ENCODE measurements around the gene VEZF1. TPM values are rescaled to one million over a fixed set of nuclear protein-coding genes. Genes with fewer than 3 reads are reported as not detected.

VEZF1 gene, protein sequence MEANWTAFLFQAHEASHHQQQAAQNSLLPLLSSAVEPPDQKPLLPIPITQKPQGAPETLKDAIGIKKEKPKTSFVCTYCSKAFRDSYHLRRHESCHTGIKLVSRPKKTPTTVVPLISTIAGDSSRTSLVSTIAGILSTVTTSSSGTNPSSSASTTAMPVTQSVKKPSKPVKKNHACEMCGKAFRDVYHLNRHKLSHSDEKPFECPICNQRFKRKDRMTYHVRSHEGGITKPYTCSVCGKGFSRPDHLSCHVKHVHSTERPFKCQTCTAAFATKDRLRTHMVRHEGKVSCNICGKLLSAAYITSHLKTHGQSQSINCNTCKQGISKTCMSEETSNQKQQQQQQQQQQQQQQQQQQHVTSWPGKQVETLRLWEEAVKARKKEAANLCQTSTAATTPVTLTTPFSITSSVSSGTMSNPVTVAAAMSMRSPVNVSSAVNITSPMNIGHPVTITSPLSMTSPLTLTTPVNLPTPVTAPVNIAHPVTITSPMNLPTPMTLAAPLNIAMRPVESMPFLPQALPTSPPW
- polyA plus RNA-seq (ENCODE audit: insufficient read length in 4 of 4), result 100 to 1,000 TPM; 104 to 112 (median 107) TPM

DNA sequence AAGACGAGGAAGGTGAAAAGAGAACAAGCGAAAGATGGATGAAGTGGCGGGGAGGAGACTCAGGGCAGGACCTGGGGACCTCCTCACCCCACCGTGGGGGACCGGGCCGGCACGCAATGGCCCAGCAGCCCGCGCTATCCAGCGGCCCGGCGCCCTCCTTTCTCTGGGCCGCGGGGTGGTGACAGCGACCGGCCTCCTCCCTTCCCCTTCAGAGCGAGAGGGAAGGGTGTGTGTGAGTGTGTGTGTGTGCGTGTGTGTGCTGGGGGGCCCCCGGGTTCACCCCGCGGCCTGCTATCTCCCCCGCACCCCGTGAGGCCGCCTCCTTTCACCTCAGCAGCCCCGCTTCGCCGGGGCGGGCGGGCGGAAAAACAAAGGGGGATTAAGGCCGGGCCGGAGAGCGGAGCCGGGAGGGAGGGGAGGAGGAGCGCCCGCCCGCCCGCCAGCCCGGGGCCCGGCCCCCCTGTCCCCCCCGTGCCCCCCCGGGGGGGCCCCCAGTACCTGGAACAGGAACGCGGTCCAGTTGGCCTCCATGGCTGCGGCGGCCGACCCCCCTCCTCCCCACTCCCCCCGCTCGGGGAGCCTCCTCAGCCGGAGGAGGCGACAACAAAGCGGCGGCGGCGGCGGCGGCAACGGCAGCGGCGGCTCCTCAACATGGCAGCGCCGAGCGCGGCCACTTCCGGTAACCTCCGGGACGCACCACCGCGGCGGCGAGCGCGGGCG, at the start of gene VEZF1:
Gene VEZF1, minus strand, starts transcription at position 674 of the 720 bp plus-strand sequence. Its CDS starts 143 bp downstream, at position 531.
- peak in 3 of 4 donors; percentile 39 to 45 (median 44) for DNase-seq (ENCODE audit: low read depth in 4 of 4, low spot score in 2 of 4)

DNA sequence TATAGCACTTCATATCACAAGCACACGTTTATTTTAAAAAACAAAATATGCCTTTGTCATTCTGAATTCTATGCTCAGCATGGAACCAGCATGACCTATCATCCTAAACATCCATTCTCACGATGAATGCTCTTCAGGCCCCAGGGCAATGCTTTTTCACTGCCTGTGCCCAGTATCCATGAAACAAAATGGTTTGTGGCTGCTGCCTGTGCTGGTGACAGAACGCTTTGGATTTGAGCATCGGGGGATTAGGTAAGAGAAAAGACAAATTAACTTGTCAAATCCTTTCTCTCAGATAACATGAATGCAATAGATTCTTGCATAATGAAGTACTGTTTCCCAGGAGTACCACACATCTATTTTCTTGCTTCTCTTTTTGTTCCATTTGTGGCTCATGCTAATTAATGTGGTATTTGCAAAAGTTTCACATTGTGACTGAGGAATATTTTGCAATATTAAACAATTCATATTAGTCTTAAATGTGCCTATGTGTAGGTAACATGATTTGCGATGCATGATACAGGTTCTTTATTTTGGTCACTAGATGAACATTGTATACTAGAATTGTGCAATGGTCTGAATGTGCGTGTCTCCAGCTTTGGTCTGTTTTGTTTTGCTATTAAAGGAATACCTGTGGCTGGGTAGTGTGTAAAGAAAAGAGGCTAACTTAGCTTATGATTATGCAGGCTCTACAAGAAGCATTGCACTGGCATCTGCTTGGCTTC, 44.8 kb upstream of the VEZF1 start:
- no peak for DNase-seq (ENCODE audit: low read depth in 4 of 4, low spot score in 2 of 4)

DNA sequence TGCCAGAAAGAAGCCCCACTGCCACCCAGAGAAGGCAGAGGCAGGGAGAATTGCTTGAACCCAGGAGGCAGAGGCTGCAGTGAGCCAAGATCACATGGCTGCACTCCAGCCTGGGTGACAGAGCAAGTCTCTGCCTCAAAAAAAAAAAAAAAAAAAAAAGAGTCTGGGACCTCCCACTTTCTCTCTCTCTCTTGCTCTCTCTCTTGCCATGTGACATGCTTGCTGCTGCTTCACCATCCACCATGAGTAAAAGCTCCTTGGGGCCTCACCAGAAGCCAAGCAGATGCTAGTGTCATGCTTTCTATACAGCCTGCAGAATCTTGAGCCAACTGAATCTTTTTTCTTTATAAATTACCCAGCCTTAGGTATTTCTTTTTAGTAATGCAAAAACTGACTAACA, 40.5 kb upstream of the VEZF1 start:
- no peak for DNase-seq (ENCODE audit: low read depth in 4 of 4, low spot score in 2 of 4)

DNA sequence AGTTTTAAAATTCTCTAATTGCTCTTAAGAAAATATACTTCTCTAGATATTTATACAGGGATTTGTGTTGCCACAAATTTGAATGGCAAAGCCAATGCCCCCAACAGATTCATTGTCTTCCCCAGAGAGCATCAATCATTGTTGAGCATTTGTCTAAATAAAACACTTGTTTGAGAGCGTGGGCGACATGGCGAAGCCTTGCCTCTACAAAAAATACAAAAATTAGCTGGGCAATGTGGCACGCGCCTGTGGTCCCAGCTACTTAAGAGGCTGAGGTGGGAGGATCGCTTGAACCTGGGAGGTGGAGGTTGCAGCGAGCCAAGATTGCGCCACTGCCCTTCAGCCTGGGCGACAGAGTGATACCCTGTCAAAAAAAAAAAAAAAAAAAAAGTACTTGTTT, 32.3 kb upstream of the VEZF1 start:
- no peak for DNase-seq (ENCODE audit: low read depth in 4 of 4, low spot score in 2 of 4)

DNA sequence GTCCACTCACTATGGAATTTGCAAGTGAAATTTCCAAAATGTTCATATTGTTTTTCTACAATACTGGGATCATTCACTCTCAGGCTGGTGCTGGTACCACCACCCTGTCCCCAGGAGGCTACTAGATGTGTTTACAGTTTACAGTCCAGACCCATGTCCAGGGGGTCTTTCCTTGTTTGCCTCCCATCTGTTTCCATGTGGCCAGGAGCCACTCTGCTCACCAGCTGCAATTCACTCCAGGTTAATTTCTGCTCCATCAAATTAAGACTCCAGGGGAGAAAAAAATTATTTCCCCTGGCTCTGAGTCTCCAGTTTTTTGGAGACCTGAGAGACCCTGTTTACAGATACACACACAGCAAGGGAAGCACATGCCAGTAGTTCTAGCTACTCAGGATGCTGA, 31.5 kb upstream of the VEZF1 start:
- no peak for DNase-seq (ENCODE audit: low read depth in 4 of 4, low spot score in 2 of 4)

DNA sequence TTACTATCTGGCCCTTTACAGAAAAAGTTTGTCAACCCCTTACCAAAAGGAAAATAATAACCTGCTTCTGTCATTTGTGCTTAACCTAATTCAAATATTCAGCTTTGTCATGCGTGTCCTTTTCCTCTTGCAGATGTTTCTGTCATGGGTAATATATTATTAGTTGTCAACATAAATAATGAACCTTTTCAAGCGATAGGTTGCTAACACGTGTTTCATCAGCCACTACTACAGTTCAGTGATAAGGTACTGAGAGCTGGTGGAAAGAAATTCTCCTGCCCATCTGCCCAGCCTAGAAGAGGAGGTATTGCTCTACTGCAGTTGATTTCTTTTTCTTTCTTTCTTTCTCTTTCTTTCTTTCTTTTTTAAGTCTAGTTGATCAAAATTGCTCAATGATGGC, 31.0 kb upstream of the VEZF1 start:
- DNase-seq (ENCODE audit: low read depth in 4 of 4, low spot score in 2 of 4), result no peak

DNA sequence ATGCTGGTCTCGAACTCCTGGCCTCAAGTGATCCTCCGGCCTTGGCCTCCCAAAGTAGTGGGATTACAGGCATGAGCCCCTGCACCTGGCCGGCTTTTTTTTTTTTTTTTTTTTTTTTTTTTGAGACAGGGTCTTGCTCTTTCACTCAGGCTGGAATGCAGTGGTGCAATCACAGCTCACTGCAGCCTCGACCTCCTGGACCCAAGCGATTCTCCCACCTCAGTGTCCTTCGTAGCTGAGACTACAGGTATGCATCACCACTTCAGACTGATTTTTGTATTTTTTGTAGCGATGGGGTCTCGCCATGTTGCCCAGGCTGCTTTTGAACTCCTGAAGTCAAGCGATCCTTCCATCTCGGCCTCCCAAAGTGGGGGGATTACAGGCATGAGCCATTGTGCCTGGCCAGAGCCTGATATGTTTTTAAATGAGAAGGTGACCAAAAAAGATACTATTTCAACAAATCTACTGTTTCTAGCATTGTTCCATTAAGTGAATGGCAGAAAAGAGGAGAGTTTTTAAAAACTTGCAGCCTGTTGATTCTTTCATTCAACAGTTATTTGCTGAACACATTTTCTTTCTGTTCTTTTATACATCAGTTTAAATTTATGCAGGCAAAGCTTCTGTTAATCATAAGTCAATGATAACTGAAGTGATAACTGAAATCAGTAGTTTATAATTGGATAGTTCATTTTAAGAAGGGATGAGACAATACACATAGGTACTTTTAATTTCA, 22.2 kb upstream of the VEZF1 start:
- no peak for DNase-seq (ENCODE audit: low read depth in 4 of 4, low spot score in 2 of 4)

DNA sequence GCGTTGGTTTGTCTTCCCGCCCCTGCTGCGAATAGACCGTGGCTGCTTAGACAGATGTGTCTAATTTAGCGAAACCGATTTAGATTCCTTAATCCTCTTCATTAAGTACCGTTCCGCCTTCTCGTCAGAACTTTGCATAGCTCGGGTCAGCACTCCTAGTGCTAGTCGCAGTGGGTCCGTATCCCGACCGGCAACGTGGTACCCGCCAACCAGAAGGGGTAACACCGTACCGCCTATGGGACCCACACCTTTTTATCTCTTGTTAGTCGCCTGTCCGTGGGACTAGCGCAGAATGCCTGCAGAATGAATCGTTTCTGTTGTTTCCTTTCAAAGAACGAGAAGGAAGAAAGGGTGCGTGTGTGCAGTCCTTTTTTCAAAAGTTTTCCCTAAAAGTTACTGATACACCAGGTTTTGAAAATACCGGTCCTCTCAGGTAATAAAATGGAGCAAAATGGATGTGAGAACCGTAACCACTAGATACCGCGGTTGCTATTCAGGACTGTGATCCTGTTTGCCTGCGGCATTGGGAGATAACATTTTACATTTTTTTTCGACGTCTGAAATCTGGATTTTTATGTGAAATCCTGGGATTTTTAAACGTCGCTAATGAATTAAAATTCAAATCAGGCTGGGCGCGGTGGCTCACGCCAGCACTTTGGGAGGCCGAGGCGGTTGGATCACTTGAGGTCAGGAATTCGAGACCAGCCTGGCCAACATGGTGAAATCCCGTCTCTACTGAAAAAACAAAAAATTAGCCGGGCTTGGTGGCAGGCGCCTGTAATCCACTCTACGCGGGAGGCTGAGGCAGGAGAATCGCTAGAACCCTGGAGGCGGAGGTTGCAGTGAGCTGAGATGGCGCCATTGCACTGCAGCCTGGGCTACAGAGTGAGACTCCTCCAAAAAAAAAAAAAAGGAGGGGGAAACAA, 20.0 kb upstream of the VEZF1 start:
- DNase-seq (ENCODE audit: low read depth in 4 of 4, low spot score in 2 of 4), result no peak

DNA sequence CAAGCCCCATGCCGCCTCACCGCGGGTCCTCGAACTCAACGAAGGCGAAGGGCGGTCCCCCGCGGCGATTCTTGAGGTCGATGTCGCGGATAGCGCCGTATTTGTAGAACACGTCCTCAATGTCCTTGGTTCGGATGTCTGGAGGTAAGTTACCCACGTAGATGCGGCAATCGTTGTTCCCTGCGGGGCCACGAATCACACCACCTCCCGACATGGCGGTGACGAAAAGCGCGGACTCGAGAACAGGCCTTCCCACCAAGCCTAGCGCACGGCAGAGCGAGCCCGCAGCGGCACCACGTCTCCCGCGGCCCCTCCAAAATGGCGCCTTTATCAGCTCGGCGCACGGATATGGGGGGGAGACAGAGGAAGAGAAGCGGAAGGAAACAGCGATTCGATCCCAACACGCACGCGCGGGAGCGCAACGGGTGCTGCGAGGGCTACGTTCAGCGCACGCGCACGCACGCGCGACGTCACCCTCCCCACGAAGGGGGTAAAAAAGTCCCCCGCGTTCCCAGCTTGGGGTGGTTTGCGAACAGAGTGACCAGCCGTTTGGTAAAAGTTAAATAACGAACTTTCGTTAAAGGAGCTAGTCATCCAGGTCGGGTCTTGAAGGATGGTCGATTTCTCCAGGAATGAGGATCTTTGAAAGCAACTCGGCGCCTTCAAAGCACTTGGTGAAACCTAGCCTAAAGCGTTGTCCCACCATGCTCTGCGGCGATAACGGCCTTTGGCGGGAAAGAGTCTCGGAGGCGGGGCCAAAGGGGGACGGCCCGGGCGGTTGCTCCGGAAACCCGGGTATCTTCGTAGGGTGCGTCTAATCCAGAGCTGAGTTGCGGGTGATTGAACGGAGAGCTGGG, 19.1 kb upstream of the VEZF1 start, which contains the start of gene SRSF1:
Gene SRSF1, minus strand, starts transcription at position 323 of the 857 bp plus-strand sequence. Its CDS starts 109 bp downstream, at position 214.
- DNase-seq (ENCODE audit: low read depth in 4 of 4, low spot score in 2 of 4), result peak; percentile 97 to 99 (median 98)

DNA sequence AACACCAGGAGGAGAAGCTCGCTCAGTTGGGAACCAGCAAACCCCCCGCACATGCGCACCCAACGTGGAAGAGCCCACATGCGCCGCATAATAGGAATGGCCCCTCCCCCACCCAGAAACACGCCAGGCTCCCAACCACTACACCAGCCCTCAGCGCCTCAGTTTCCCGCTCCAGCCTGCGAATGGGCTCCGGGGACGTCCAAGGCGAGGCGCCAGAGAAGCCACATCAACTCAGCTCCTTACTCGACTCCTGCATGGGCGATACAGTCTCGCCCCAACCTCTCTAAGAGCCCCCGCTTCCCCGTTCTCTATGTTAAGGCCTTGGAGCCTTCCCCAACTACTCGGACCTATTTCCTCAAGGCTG, 18.5 kb upstream of the VEZF1 start:
- DNase-seq (ENCODE audit: low read depth in 4 of 4, low spot score in 2 of 4), result peak; percentile 65 to 79 (median 72)

DNA sequence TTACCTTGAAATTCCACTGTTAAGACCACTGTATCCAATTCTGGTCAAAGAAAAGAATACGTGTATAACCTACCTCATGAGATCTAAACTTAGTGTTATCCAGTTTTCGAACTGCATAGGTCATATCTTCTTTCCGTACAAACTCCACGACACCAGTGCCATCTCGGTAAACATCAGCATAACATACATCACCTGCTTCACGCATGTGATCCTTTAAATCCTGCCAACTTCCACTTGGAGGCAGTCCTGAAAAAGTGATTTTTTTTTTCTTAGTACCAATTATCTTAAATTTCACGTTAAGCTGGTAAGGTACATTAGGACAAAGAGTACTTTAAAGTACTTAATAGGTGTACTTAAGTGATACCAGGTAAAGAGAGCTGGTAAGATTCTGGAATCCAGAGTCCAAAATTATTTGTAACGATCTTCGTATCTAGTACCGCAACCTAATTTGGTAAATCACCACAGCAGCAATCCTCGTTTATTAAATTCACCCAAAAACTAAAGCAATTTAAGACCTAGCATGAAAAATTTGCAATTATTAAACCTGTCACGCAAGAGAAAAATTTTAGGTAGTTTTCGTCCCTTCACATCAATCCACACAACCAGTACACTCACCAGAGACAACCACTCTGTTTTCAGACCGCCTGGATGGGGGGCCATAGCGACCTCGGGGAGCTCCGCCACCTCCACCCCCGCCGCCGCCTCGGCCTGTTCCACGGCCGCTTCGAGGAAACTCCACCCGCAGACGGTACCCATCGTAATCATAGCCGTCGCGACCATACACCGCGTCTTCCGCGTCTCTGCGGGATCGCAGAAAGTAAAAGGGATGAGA, 17.9 kb upstream of the VEZF1 start:
- DNase-seq (ENCODE audit: low read depth in 4 of 4, low spot score in 2 of 4), result no peak

DNA sequence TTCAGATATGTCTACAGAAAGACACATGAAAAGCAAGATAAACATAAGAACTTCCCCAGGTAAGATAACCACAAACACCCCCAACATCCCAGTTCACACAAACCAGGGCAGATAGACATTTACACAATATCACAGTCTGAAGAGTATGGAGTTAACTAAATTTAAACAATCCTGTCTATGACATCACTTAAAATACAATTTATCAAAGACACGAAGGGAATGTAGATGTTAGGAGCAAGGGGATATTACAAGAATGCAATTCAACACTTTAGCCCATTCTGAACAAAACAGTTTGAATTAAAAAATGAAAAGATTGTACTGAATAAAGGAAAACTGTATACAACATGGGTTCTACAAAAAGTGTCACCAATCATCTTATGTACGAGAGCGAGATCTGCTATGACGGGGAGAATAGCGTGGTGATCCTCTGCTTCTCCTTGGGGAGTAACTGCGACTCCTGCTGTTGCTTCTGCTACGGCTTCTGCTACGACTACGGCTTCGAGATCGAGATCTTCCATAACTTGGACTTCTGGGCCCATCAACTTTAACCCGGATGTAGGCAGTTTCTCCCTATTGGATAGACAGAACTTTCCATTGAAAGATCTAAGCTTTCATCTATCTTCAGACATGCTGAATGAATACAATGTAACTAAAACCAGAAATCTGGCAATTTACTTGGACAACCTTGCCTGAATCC, 17.1 kb upstream of the VEZF1 start:
- no peak for DNase-seq (ENCODE audit: low read depth in 4 of 4, low spot score in 2 of 4)

DNA sequence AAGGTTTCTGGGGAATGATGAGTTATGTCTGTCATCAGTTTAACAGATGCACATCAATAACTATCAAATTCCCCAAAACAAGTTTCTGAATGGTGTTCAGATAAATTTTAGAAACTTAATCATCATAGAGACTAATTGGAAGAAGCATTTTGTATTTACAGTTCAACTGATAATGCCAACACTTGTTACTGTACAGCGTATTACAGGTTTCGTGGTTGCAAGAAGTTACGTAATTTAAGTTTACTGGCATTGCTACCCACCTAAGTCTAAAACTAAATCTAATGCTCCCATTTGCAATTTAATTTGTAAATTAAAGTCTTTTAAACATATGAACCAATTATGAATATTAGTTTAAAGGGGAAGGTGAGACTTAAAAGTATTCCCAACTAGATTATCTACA, 16.0 kb upstream of the VEZF1 start:
- DNase-seq (ENCODE audit: low read depth in 4 of 4, low spot score in 2 of 4), result no peak

DNA sequence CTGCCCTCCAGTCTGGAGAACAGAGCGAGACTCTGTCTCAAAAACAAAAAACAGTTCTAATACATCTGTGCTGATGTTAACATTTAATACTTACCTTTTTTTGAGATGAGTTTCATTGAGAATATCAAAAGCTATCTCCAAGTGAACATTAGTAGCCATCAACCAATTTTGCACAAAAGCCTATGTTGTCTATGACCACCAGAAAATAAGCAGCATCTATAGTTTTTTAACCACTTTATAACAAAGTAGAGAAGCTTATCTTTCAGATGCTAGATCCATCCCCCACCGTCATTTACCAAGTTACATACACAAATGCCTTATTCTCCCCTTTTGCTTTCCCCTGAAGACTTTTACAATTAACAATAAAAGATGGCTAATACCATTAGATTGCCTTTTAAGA, 14.9 kb upstream of the VEZF1 start:
- no peak for DNase-seq (ENCODE audit: low read depth in 4 of 4, low spot score in 2 of 4)

DNA sequence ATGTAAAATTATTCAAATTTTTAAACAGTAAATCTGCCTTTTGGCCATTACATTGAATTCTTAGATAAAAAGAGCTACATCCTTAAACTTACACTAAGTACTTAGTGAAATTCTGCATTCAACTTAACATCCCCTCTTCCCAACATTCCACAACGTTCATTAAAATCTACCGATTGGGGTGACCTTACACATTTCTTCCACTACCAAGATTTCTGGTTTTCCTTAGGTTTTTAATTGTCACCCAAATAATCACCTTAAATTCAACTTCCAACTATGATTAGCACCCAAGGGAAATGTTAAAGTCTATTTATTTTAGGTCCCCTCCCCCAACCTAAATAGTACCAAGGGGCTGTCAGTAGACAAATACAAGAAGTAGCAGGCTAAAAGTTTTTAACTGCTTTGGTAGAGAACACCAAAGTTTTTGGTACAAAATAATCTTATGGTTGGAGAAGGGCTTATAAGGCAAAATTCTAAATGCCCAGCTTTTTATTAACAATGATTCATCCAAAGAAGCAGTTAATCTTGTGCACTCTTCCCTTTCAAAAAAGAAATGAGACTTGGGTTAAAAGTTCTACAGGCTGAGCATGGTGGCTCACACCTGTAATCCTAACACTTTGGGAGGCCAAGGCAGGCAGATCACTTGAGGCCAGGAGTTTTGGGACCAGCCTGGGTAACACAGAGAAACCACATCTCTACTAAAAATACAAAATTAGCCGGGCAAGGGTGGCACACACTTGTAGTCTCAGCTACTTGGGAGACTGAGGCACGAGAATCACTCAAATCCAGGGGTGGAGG, 14.3 kb upstream of the VEZF1 start:
- no peak for DNase-seq (ENCODE audit: low read depth in 4 of 4, low spot score in 2 of 4)

Measured in left renal cortex interstitium (tissue), 4 donors.